Endometrium (tissue), 2 donors: ENCODE data around the gene CHEK1.

Experiments
- FAIRE-seq: peaks from 2 replicates; lab custom pipeline; 2012; peaks lifted over from hg19 to GRCh38; lab: Jason Lieb, UNC
- donor health status: control.
- donor health status: control.

Gene CHEK1

DNA sequence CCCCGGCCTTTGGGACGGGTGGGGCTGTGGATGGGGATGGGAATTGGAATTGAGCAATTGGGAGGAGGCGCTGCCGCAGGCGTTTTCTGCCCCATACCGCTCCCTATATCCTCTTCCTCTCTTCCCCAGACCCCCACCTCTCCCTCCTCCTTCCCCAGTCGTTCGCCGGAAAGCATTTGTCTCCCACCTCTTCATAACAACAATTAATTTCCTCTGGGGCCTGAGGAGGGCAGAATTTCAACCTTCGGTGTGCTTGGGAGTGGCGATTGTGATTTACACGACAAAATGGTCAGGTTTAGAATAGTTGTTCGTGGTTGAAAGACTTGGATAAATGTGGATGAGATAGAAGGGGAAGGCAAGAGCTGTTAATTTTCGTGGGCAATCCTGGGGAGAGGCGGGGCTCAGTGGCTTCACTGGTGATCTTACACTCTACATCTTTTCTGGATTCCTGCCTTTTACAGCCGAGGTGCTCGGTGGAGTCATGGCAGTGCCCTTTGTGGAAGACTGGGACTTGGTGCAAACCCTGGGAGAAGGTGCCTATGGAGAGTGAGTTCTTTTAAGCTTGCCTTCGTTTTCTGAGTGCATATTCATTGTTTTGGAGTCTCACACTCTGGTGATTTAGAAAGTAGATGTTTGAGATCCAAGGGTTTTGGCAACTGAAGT is 1.5 kb downstream of the CHEK1 start:
- no peak for FAIRE-seq

DNA sequence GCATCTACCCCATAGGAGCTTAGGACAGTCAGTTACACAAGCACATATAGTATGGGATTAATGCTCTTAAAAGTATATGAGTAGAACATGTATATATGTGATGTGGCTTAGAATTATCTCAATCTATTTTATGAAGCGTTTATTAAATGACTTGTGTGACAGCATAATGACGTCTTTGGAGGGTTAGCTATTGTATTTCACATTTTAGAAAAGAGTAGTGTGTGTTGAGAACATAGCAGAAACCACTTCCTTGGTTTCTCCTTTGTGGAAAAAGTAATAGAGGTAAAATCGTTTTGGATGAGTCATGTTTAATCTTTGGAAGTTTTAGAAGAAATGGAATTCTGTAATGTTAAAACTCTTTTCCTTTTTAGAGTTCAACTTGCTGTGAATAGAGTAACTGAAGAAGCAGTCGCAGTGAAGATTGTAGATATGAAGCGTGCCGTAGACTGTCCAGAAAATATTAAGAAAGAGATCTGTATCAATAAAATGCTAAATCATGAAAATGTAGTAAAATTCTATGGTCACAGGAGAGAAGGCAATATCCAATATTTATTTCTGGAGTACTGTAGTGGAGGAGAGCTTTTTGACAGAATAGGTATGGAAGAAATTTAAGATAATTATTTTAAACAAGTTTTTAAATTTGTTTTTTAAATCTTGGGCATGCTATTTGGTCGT is 2.4 kb downstream of the CHEK1 start:
- FAIRE-seq = no peak

DNA sequence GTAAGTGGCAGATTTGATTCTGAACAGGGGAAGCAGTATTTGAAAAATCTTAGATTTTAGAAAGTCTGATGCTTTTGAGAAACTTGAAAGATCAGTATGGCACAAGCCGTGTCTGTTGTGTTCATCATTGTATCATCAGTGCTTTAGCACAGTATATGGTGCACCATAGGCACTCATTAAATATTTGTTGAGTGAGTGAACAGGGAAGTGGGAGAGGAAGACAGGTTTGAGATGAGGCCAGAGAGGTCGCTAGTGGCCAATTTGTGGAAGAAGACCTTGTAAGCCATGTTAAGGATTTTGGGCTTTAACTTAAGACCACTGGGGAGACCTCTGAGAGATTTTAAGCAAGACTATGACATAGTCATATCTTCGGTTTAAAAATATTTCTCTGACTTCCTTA is 12.9 kb downstream of the CHEK1 start:
- no peak for FAIRE-seq

DNA sequence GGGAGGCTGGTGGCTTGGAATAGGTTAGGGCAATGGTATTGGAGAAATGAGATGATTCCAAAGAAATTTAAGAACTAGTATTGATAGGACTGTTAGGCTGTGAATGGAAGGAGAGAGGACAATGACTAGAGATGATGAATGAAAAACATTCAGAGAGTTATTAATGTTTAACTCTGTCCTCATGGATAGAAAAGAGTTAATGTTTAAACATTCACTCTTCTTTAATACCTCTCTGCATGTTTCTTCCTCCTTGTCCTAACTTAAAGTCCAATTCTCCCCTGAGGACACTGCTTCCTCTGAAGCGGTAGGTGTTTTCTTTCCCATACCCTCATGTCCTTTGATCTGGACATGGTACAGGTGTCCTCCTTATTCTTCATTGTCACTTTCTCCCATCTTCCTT is 13.4 kb downstream of the CHEK1 start:
- no peak for FAIRE-seq

DNA sequence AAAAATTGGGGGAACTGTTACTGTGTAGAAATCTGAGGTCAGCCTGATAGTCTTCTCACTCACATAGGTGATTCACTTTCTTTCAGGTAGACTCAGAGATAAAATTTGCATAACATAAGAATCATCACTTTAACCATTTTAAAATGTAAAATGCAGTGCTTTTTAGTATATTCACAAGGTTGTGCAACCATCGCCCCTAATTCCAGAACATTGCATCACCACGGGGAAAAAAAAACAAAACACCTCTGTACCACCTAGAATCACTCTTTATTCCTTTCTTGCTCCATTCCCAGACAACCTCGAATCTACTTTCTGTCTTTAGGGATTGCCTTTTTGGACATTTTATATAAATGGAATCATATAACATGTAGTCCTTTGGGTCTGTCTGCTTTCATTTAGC is 20.9 kb downstream of the CHEK1 start:
- FAIRE-seq = no peak

DNA sequence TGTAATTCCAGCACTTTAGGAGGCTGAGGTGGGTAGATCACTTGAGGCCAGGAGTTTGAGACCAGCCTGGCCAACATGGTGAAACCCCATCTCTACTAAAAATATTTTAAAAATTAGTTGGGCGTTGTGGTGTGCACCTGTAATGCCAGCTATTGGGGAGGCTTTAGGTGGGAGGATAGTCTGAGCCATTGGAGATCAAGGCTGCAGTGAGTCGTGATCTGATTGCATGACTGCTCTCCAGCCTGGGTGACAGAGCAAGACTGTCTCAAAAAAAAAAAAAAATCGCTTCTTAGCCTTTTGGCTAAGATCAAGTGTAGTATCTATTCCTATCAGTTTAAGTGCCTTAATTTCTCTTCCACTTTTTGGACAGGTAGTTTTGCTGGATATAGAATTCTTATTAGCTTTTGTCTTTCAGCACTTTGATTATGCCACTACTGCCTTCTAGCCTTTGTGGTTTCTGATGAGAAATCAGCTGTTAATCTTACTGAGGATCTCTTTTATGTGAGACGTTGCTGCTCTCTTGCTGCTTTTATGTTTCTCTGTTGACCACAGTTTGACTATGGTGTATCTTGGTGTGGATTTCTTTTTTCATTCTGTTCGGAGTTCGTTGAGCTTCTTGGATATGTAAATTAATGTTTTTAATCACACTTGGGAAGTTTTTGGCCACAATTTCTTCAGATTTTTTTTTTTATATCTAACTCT is 24.7 kb downstream of the CHEK1 start:
- FAIRE-seq = no peak

DNA sequence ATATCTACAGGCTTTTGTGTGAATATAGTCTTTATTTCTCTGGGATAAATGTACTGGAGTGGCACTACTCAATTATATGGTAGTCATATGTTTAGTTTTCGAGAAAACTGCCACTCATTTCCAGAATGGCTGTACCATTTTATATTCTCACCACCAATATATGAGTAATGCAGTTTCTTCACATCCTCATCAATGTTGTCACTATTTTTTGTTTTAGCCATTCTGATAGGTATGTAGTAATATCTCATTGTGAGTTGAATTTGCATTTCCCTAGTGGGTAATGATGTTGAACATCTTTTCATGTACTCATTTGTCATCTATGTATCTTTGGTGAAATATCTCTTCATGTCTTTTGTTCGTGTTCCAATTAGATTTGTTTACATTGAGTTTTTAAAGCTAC is 37.7 kb downstream of the CHEK1 start:
- no peak for FAIRE-seq

DNA sequence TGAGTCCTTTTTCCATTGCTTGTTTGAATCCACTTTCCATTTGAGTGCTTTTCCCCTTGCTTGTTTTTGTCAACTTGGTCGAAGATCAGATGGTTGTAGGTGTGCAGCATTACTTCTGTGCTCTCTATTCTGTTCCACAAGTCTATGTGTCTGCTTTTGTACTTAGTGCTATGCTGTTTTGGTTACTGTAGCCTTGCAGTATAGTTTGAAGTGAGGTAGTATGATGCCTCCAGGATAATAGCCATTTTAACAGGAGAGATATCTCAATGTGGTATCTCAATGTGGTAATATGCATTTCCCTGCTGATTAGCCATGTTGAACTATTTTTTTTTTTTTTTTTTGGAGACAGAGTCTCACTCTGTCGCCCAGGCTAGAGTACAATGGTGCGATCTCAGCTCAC is 38.9 kb downstream of the CHEK1 start:
- no peak for FAIRE-seq

DNA sequence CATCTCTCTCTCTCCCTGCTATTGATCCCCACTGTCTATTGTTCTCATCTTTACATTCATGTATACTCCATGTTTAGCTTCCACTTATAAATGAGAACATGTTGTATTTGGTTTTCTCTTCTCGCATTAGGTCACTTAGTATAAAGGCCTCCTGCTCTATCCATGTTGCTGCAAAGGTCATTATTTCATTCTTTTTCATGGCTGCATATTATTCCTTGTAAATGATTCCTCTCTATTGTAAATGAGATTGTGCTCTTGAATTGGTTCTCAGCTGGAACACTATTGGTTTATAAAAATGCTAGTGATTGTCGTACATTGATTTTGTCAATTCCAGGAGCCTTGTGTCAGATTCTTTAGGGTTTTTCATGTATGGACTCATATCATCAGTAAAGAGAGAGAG is 42.2 kb downstream of the CHEK1 start:
- no peak for FAIRE-seq

DNA sequence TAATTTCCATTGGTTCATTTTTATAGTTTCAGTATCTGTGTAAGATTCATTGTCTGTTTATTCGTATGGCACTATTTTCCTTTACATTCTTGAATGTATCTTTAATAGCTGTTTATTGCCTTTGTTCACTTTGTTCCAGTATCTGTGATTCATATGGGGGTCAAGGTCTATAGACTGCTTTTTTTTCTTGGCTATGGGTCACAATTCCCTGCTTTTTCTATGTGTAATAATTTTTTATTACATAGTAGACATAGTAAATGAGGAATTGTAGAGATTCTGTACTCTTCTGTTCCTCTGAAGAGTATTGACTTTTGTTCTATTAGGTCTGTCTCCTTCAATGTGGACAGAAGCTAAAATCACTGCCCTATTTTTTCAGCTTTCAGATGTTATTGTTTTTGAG is 45.2 kb downstream of the CHEK1 start:
- FAIRE-seq = no peak

DNA sequence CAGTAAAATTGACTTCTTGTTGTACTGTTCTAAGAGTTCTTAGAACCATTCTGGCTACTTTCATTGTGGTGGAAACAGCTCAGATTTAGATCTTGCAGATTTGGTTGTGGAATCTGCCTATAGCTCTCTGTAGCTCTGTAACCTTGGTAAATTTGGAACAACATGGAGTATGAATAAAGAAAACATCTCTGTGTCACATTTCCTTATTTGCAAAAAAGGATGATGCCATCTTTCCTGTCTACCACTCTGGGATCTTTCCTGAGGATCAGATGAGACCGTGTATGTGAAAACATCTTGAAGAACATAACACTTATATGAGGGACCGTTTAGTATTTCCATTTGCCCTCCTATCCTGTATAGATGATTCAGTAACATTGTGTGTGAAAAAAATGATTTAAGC is 46.6 kb downstream of the CHEK1 start:
- no peak for FAIRE-seq

DNA sequence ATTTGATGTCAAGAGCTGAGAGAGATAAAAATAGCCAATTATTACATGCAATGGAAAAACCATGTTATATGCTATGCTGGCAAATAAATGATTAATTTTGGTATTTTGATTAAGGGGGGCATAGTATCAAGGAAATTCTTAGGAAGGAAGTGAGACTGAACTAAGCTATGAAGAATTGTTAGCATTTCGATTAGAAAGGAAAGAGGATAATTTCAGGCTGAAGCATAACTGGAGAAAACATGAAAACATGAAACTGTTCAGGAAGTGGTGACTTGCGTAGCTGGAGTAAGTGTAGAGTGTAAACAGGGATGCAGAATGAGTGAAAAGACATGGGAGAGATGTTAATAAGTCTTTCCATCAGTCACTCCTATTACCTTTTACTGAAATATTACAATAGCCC is 49.2 kb downstream of the CHEK1 start:
- no peak for FAIRE-seq

DNA sequence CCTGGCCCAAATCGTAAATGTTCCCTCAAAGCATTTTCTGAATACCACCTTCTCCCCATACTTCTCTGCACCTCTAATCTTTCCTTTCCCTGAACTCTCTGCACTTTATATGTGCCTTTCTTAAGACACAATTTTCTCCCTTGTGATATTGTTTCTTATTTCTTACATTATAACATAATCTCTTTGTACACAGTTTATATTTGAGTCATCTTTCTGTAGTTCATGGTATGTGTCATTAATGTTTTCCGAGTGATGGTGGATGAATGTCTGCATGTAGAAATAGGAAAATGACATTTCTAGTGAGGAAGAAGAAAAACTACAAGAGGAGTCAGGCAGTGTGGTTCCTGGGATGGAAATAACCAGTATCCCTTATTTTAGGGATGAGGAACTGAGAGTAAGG is 50.2 kb downstream of the CHEK1 start:
- no peak for FAIRE-seq

DNA sequence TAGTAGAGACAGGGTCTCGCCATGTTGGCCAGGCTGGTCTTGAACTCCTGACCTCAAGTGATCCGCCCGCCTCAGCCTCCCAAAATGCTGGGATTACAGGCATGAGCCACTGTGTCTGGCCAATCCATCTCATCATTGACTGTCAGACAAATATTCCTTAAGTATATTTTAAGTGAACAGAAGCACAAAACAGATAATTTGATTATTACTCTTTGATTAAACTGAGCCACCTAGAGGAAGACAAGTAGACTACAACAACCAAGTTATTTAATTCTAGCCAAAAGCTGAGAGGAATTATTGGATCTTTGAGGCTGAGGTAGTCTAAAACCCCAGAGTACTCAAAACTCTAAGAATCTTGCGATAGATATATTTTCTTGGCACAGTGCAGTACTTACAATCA is 54.4 kb downstream of the CHEK1 start:
- FAIRE-seq = no peak

DNA sequence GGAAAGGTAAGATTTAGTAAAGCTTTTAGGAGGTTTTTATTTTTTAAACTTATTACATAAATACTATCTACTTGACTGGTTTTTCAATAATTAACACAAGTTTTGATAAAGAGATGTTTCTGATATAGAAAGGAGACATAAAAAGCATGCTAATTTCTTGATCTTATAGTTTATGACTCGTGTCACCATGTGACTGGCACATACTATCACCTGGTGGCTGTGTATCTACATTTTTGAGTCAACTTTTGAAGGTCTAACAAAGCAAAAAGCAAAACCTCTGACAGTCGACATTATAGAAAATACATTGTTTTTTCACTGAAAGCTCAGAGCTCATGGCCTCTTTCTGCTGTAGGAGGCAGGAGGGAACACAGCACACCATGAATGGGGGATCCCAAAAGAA is 54.9 kb downstream of the CHEK1 start:
- no peak for FAIRE-seq

DNA sequence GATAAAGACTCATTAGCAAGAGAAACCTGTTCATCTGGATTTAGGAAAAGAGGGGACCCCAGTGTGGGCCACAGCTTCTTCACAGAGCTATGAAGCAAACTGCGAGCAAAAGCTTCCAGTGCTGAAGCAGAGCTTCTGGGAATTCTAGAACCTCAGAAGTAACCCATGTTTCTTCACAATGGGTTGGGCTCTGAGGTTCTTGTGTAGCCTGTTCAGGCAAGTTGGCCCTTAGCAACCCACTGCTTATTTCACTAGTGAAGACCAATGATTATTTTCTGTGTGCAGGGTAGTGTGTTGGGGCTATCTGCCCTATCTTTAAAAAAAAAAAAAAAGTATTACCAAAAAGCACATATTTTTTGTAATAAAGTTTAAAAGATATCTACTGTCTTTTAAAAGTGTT is 55.8 kb downstream of the CHEK1 start, which contains the start of gene ACRV1:
Gene ACRV1, minus strand, starts transcription at position 101 of the 400 bp plus-strand sequence. Its CDS starts 67 bp downstream, at position 34.
- FAIRE-seq = no peak

DNA sequence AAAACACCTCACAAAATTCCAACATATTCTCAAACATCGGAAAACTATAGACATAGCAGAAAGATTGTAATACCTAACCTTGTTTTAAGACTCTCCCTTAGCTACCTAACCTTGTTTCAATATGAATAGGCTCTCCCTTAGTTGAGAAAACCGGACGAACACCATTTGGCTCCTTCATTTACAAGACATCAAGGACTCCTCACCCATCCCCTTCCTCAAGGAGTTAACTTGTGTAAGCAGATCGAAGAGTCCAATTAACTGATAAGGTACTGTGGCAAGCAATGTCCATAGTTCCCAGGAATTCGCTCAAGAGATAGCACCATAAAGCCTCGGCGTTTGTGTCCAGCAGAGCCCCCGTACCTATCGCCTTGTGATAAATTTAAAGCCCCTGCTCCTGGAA is 60.3 kb downstream of the CHEK1 start:
- FAIRE-seq = no peak

DNA sequence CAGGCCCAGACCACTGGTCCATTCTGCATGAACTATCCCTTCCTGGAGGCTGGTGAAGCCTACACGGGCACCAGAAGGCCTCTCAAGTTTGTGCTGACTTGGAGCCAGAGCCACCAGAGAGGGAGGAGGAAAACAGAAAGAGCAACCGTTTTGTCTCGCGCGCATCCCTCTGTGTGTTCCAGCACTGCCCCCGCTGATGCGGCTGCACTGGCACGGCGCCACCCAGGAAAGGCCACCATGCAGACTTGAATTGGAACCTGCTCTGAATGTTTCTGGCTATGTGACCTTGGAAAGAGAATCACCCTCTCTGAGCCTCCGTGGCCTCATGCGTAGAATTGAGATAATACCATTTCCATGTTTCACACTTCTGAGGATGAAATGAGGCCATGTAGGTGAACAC is 63.1 kb downstream of the CHEK1 start:
- FAIRE-seq = no peak

DNA sequence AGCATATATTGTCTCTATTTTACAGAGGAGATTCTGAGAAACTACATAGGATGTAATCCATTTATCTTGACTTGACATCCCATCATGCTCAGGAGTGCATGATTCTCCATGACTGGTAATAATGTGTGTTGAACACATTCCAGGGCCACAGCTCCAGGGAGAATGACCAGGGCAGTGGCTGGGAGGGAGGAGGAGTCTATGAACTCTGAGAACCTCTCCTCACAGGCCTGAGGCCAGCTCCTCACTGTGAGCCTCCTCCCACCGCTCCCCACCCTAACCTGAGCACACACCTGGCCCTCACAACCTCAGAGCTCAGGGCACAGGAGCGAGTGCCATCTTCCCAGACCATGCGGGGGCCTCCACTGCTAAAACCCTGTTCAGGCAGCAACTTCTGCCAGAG is 63.7 kb downstream of the CHEK1 start:
- FAIRE-seq = no peak

DNA sequence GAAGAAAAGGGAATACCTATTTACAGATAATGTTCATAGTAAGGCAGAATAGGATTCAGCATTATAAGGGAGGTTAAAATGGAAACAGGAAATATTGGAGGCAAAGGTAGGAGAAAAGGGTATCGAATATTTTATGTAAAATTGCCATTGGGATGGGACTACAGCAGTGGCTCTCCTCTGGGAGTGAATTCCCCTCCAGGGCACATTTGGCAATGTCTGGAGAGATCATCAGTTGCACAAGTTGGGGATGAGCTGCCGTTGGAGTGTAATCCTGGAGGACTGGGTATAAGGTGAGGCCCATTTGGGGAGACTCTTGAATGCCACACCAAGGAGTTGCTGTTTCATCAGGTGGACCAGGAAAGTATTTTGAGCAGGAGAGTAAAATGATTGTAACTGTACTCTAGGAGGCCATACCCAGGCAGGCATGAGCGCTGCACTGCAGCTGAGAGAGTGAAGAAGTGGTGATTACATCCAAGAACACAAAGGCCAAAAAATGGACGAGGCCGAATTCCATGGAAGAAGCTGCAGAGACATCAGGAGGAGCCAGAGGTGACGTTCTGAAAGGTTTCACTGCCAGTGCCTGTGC is 64.4 kb downstream of the CHEK1 start:
- no peak for FAIRE-seq

DNA sequence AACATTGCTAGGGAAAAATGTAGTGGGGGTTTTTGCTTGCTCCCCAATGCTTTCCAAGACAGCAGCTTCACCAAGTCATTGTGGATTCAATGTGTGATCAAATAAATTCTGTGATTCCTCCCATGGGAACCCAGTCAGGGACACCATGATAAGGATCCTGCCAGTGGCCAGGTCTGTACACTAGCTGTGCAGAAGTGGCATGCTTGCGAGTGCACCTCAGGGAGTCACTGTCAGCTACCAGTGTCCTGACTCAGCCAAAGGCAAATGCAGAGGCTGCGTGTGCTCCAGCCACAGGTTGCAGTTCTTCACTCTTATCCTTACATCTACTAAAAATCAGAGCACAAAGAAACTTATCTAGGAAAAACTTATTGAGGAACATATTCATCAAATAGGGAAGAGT is 65.0 kb downstream of the CHEK1 start:
- FAIRE-seq = no peak

DNA sequence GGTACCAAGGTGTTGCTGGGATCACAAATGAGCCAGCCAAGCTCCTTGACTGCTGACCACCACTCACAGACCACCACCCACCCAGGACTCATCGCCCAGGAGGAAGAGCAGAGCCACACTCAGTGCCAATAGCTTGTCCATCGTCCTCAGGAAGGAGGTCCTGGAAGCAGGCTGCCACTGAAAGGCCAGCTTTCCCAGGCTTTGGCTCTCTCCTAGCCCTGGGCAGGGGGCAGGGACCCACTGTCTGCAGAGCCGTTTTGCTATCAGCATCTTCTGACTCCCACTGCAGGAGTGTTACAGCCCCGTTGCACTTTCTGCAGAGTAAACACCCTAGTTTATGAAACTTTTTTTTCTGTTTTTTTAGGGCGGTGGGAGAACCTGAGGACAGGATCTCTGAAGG is 67.9 kb downstream of the CHEK1 start:
- FAIRE-seq = no peak

DNA sequence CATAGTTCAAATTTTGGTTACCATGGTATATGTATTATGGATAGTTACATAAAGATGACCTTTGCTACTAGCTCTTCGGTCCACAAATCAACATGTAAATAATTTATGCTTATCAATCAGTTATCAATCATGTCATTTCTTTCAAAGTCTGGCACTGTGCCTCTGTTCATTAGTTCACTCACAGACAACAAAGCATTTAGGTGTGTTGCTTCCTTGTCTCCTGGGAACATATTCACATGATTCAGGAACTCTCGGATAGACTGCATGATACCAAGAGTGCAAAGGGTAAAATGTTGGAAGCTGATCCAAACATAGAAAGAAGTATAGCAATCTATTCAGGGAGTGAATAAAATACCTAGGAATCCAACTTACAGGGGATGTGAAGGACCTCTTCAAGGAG is 70.0 kb downstream of the CHEK1 start:
- no peak for FAIRE-seq
